ENCODE measurements around the gene WFDC11.

DNA sequence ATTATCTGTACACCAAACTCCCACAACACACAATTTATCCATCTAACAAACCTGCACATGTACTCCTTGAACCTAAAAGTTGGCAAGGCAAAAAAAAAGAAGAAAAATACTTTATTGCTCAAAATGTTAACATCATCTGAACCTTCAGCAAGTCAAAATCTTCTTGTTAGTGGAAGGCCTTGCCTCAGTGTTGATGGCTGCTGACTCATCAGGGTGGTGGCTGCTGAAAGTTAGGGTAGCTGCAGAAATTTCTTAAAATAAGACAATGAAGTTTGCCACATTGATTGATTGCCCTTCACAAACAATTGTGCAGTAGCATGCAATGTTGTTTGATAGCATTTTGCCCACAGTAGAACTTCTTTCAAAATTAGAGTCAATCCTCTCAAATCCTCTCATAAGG lies 2.7 kb upstream of the WFDC11 start:
- TF ChIP-seq ESRRA (CRISPR knock-in tag; IDR thresholded peaks at IDR 0.05; ENCODE audit: borderline replicate concordance) (no peak), JUN (CRISPR knock-in tag; IDR thresholded peaks at IDR 0.05) (no peak), SMAD4 (CRISPR knock-in tag; IDR thresholded peaks at IDR 0.05) (no peak), RELA (CRISPR knock-in tag; IDR thresholded peaks at IDR 0.05; ENCODE audit: borderline replicate concordance) (no peak)
- TF ChIP-seq, protein P1, sequence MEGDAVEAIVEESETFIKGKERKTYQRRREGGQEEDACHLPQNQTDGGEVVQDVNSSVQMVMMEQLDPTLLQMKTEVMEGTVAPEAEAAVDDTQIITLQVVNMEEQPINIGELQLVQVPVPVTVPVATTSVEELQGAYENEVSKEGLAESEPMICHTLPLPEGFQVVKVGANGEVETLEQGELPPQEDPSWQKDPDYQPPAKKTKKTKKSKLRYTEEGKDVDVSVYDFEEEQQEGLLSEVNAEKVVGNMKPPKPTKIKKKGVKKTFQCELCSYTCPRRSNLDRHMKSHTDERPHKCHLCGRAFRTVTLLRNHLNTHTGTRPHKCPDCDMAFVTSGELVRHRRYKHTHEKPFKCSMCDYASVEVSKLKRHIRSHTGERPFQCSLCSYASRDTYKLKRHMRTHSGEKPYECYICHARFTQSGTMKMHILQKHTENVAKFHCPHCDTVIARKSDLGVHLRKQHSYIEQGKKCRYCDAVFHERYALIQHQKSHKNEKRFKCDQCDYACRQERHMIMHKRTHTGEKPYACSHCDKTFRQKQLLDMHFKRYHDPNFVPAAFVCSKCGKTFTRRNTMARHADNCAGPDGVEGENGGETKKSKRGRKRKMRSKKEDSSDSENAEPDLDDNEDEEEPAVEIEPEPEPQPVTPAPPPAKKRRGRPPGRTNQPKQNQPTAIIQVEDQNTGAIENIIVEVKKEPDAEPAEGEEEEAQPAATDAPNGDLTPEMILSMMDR (IDR thresholded peaks at IDR 0.05), result no peak
- TF ChIP-seq, protein P2, sequence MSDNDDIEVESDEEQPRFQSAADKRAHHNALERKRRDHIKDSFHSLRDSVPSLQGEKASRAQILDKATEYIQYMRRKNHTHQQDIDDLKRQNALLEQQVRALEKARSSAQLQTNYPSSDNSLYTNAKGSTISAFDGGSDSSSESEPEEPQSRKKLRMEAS (CRISPR knock-in tag; IDR thresholded peaks at IDR 0.05), result no peak
- TF ChIP-seq, protein P3, sequence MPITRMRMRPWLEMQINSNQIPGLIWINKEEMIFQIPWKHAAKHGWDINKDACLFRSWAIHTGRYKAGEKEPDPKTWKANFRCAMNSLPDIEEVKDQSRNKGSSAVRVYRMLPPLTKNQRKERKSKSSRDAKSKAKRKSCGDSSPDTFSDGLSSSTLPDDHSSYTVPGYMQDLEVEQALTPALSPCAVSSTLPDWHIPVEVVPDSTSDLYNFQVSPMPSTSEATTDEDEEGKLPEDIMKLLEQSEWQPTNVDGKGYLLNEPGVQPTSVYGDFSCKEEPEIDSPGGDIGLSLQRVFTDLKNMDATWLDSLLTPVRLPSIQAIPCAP (CRISPR knock-in tag; IDR thresholded peaks at IDR 0.05), result no peak
- TF ChIP-seq, protein P4, sequence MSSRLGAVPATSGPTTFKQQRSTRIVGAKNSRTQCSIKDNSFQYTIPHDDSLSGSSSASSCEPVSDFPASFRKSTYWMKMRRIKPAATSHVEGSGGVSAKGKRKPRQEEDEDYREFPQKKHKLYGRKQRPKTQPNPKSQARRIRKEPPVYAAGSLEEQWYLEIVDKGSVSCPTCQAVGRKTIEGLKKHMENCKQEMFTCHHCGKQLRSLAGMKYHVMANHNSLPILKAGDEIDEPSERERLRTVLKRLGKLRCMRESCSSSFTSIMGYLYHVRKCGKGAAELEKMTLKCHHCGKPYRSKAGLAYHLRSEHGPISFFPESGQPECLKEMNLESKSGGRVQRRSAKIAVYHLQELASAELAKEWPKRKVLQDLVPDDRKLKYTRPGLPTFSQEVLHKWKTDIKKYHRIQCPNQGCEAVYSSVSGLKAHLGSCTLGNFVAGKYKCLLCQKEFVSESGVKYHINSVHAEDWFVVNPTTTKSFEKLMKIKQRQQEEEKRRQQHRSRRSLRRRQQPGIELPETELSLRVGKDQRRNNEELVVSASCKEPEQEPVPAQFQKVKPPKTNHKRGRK (CRISPR knock-in tag; IDR thresholded peaks at IDR 0.05; ENCODE audit: borderline replicate concordance), result no peak

Measured in WTC11 (cell line).